NT2/D1 (cell line): ENCODE data around the gene KCTD5.
"Not testable (repeated sequence)": the region's sequence is repeated elsewhere in the genome, so short reads cannot be mapped to it uniquely, and the experiment has no call there.

Experiments used
- DNase-seq: peaks from one replicate; pipeline ENCODE4 v3.0.0-alpha.2; 2011; ENCODE audit warnings: low read depth, low spot score
- H3K27me3 ChIP-seq: 2 replicates; pipeline ENCODE4 v1.6.0; 2011; ENCODE audit warnings: mild to moderate bottlenecking; ENCODE audit not compliant: insufficient read length, insufficient read depth
- H3K36me3 ChIP-seq: 2 replicates; pipeline ENCODE4 v1.6.1; 2011; ENCODE audit warnings: mild to moderate bottlenecking, low read length, mixed read lengths; ENCODE audit not compliant: insufficient read depth, insufficient read length
- H3K4me1 ChIP-seq: 2 replicates; pipeline ENCODE4 v1.5.1; 2011; ENCODE audit not compliant: insufficient read depth, insufficient read length
- H3K4me3 ChIP-seq: 2 replicates; pipeline ENCODE4 v1.5.1; 2011; ENCODE audit warnings: low read depth; ENCODE audit not compliant: insufficient read length
- H3K9ac ChIP-seq: 2 replicates; pipeline ENCODE4 v1.6.0; 2011; ENCODE audit warnings: low read depth; ENCODE audit not compliant: insufficient read length
- H3K9me3 ChIP-seq: 2 replicates; pipeline ENCODE4 v1.5.1; 2011; ENCODE audit warnings: mild to moderate bottlenecking, low read length; ENCODE audit not compliant: insufficient read depth
- SUZ12 ChIP-seq: IDR thresholded peaks from 2 replicates; pipeline ENCODE4 v1.6.1; 2011; ENCODE audit not compliant: insufficient read length, insufficient read depth; ENCODE audit errors: extremely low read depth
- YY1 ChIP-seq: IDR thresholded peaks from 2 replicates; pipeline ENCODE4 v1.6.1; 2011; ENCODE audit not compliant: insufficient read length, insufficient read depth
- ZNF274 ChIP-seq: IDR thresholded peaks from 2 replicates; pipeline ENCODE4 v1.6.1; 2011; ENCODE audit warnings: mild to moderate bottlenecking, low read depth, low read length

KCTD5 gene

GRCh38 chr16:2692251-2692947, 10.1 kb downstream of the KCTD5 start:
- Histone ChIP-seq H3K9me3 (no peaks in the 10 kb centered on the region), H3K4me3 (no peak overlapping the region), H3K9ac (peak overlapping the region; percentile 26), H3K4me1 (peaks cover 17% of the 10 kb centered on the region), H3K36me3 (peaks cover 51% of the 10 kb centered on the region), H3K27me3 (no peaks in the 10 kb centered on the region)
- TF ChIP-seq YY1 (no peak), SUZ12 (no peak), ZNF274 (no peak)
- DNase-seq = no peak

DNA sequence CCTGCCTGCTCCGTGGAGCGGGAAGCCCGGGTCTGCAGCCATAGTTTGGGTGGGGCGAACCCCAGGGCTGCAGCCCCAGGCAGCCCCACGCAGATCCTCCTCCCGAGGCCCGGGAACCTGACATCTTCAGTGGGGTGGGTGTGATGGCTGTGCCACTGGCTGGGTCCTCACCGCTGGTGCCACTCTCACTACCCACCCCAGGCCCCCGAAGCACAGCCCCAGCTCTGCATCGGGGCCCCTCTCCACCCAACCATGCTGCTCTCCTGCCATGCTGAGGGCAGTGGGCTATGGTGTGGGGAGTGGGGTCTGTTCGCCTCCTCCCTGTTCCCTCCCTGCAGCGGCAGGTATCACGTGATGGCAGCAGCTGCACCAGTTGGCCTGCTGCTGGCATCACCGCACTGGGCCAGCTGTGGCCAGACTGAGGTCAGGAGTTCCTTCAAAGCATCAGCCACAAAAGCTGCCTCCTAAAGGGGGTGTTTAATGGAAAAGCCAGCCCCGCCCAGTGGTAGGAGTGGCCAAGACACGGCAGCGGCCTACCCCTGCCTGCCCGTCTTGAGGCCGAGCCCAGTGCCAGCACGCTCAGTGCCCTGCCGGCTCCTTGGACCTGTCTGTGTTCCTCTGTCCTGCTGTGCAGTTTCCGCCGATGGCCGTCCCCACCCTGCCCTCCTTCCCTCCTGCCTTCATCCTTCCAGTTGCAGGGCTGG, 10.8 kb downstream of the KCTD5 start:
- no peak for TF ChIP-seq YY1
- TF ChIP-seq SUZ12 = no peak
- no peak for TF ChIP-seq ZNF274
- no peak for DNase-seq
- Histone ChIP-seq H3K4me3 (no peak overlapping the region), H3K4me1 (peaks cover 17% of the 10 kb centered on the region), H3K9me3 (no peaks in the 10 kb centered on the region), H3K27me3 (no peaks in the 10 kb centered on the region), H3K9ac (peak overlapping the region; percentile 21), H3K36me3 (peaks cover 52% of the 10 kb centered on the region)

DNA sequence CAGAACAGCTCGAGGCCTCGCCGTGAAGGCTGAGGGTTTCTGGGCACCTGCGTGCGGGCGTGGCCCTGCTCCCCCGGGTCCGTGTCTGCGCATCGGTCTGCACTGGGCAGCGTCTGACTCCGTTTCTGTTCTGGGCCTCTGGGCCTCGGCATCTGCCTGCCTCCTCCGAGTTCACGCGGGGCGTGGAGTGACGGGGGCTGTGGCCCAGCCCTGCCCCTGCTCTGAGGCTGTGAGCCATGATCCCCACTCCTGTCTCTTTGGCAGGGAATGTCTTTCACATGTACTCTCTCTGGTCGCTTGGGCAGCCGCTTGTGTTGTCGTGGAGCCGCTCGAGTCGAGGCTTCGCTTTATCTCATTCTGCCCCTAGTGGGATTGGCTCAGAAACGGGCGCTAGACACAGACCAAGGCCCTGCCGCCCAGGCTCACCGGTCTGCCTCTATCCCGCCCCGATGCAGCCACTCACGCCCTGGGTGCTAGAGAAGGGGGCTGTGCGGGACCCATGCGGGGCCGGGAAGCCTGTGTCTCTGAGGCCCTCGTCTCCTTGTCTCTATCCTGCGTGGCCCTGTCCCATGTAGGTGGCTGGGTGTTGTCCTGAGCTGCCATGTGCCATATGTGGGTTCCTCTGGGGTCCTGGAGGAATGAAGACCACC, 14.4 kb downstream of the KCTD5 start:
- H3K9me3 ChIP-seq, DNase-seq, H3K9ac ChIP-seq, H3K4me3 ChIP-seq, H3K27me3 ChIP-seq: not testable (repeated sequence)
- peaks cover 16% of the 10 kb centered on the region for H3K4me1 ChIP-seq
- peaks cover 67% of the 10 kb centered on the region for H3K36me3 ChIP-seq

DNA sequence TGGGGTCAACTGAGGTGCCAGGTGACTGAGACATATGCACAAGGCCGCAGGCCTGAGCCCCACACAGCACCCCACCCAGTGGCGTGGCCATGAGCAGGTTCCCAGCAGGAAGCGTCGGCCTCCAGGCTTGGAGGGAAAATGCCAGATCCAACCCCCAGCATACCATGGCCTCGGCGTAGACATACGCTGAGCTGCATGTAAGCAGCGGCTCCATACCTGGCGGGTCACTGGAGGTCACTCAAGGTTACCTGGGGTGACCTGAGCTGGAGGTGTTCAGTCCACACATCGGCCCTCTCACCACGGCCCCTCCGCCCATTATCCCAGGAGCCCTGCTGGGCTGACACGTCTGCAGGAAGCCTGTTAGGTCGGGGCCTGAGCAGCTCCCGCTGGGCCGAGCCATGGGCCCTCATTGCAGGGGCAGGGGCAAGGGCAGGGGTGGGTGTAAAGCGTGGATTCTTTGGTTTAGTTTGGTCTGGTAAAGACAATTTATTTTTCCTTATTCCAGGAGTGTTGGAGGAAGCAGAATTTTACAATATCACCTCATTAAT, 15.2 kb downstream of the KCTD5 start:
- TF ChIP-seq SUZ12 (no peak), ZNF274 (no peak), YY1 (no peak)
- DNase-seq = no peak
- Histone ChIP-seq H3K9ac (no peak overlapping the region), H3K4me1 (peaks cover 10% of the 10 kb centered on the region), H3K36me3 (peaks cover 67% of the 10 kb centered on the region), H3K4me3 (no peak overlapping the region), H3K9me3 (no peaks in the 10 kb centered on the region), H3K27me3 (no peaks in the 10 kb centered on the region)

GRCh38 chr16:2698103-2698870, 16.0 kb downstream of the KCTD5 start:
- Histone ChIP-seq H3K27me3 (no peaks in the 10 kb centered on the region), H3K36me3 (peaks cover 68% of the 10 kb centered on the region), H3K9ac (no peak overlapping the region), H3K9me3 (no peaks in the 10 kb centered on the region), H3K4me1 (peaks cover 4% of the 10 kb centered on the region), H3K4me3 (no peak overlapping the region)
- no peak for TF ChIP-seq ZNF274
- no peak for TF ChIP-seq SUZ12
- TF ChIP-seq YY1 = no peak
- no peak for DNase-seq

DNA sequence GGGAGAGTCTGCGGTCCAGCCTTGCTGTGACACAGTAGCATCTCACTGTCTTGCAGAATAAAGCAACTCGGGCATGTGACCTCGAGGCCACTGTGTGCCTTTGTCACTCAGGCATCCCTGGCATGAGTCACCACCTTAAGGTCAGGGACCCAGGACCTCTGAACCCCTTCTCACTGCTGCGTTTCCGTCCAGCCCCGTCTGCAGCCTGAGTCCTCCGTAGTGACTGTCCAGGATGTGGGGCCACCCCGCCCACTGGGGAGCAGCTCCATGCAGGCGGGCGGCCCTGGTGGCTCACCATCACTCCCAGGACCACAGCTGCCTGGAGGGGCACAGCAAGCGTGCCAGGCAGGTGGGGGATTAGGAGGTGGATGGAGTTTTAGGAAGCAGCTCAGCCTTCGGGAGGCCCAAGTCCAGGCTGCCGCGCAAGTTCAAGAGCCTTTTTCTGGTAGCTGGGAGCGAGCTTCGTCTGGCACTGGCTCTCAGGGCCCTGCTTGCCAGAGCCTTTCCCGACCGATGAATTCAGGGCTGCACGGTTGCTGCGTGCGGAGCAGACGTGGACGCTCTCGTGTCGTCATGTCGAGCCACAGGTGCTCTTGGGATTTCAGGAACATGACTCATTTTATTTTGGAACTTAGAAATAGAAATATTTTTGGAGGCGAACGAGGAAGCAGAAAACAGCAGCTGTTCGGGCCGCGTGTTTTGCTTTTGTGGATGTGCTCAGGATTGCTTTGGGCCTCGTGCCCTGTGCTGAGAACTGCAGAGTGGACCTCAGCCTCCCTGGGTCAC, 16.8 kb downstream of the KCTD5 start:
- no peak for TF ChIP-seq SUZ12
- TF ChIP-seq YY1 = no peak
- TF ChIP-seq ZNF274 = no peak
- DNase-seq = no peak
- no peak overlapping the region for H3K4me3 ChIP-seq
- H3K9ac ChIP-seq = no peak overlapping the region
- H3K36me3 ChIP-seq = peaks cover 75% of the 10 kb centered on the region
- H3K27me3 ChIP-seq = no peaks in the 10 kb centered on the region
- no peaks in the 10 kb centered on the region for H3K9me3 ChIP-seq
- peaks cover 3% of the 10 kb centered on the region for H3K4me1 ChIP-seq
